Gastroesophageal sphincter (tissue), 3 donors: Measurements from ENCODE around the gene OTOGL.

Experiments used
- EP300 ChIP-seq: sonication (generic); formaldehyde crosslinking; IDR thresholded peaks from one replicate; pipeline ENCODE4 v1.6.1; 2017; ENCODE audit warnings: antibody characterized with exemption, mild to moderate bottlenecking
- POLR2A ChIP-seq, 2 donors: fragments of 450-650 bp; IDR thresholded peaks; one replicate each; pipeline ENCODE4 v1.6.1; 2017; ENCODE audit warnings: antibody characterized with exemption in 2 of 2, mild to moderate bottlenecking in 2 of 2, moderate library complexity in 1 of 2
- POLR2AphosphoS5 ChIP-seq: sonication (generic); formaldehyde crosslinking; IDR thresholded peaks from one replicate; pipeline ENCODE4 v1.6.1; 2017; ENCODE audit warnings: antibody characterized with exemption
- TF ChIP-seq, protein P1 (sequence below), 4 experiments: fragments of 200-600 bp in 2 of 4; fragments of 450-650 bp in 2 of 4; sonication (generic) in 1 of 4; IDR thresholded peaks; one replicate each; pipeline ENCODE4 v1.5.1; 2017 to 2019; ENCODE audit warnings: antibody characterized with exemption in 4 of 4, mild to moderate bottlenecking in 2 of 4, moderate library complexity in 2 of 4

DNA sequence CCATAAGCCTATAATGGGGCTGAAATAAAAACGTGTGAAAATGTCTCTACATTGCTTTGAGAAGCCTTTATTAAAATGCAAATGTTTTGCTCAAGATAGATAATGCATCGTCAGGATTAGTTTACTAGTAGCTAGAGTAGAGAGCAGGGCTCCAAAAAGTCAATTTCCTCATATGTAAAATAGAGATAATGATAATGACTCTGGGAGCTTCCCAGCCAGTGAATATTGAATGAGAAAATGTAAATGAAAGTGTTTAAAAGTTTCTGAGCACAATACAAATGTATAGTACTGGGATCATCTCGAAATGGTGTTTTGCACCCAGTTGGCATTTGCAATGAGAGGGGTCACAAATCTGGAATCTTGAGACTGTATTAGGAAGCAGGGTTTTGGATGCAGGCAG, 135.3 kb downstream of the OTOGL start:
- TF ChIP-seq POLR2AphosphoS5, result no peak
- TF ChIP-seq, protein P1, sequence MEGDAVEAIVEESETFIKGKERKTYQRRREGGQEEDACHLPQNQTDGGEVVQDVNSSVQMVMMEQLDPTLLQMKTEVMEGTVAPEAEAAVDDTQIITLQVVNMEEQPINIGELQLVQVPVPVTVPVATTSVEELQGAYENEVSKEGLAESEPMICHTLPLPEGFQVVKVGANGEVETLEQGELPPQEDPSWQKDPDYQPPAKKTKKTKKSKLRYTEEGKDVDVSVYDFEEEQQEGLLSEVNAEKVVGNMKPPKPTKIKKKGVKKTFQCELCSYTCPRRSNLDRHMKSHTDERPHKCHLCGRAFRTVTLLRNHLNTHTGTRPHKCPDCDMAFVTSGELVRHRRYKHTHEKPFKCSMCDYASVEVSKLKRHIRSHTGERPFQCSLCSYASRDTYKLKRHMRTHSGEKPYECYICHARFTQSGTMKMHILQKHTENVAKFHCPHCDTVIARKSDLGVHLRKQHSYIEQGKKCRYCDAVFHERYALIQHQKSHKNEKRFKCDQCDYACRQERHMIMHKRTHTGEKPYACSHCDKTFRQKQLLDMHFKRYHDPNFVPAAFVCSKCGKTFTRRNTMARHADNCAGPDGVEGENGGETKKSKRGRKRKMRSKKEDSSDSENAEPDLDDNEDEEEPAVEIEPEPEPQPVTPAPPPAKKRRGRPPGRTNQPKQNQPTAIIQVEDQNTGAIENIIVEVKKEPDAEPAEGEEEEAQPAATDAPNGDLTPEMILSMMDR (IDR thresholded peaks at IDR 0.05), result no peak
- no peak for TF ChIP-seq EP300
- TF ChIP-seq POLR2A (IDR thresholded peaks at IDR 0.05), result no peak
